ENCODE data around the gene RNF141.

Gene RNF141

GRCh38 chr11:10540915-10541560 is at the start of gene RNF141:
RNF141 (minus strand) TSS chr11:10541187; CDS start chr11:10534158, 7,029 bp downstream.
- DNase-seq = peak; percentile 59

DNA sequence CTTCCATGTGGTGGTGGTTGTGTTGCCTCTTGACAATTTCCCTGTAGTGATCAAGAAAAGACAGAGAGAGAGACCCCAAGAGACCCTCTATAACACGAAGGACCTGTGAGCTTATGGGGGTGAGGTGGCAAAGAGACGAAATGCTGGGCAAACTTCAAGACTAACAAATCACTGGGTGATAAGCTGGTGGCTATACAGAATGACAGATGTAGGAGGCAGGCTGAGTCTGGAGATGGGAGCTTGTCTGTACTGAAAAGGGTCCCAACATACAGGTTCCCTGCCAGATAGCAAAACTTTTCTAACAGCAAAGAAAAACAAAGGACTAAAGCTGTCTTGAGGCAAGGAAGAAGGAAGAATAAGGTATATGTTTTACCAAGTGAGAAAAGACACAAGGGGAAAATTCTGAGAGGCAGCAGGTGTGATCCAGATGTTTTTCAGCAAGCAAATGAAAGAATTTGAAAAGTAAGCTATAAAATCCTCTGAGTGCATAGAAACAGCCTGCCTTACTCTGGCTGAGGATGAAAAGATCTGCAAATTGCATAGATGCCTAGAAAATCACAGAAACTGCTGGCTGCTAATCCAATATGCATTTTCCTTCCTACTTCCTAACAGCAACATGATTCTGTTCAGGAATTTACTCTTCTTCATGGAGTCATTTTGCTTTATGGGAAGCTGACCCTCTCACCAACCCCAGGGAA is 49.4 kb upstream of the RNF141 start:
- DNase-seq = no peak

DNA sequence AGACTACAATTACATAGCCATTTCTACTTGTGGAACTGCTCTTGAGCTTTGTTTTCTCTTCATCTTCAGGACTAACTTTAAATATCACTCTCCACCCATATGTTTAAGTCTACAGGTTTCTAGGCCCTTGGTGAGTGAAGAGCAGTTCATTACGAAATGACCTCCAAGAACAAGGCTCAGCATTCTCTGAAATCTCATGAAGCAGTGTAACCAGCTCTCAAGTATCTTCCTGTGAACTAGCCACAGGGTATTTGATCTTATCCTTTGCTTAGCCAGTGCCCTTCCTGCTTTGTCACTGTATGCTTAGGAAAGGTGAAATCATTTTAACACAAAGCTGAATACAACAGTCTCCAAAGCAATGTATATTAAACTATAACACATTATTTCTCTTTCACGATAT is 47.9 kb upstream of the RNF141 start:
- no peak for DNase-seq

- DNase-seq = no peak
Observed at GRCh38 chr11:10587995-10588394, 47.0 kb upstream of the RNF141 start.

DNA sequence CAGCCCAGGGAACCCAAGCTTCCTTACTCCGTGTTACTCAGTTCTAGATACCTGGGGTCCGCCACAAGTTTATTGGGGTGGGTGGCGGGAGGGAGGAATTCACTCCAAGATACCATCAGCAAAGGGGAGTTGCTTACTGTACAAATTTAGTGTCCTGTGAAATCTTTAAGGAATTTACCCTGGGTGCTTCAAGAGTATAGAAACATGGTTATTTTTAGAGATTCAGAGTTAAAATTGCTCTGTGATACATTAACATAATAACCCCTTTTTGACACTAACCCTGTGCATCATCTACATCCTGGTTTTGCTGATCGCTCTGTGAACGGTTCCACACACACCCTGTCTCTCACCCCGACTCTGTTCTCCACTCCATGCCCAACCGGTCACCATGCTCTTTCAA is 46.4 kb upstream of the RNF141 start:
- DNase-seq = no peak

DNA sequence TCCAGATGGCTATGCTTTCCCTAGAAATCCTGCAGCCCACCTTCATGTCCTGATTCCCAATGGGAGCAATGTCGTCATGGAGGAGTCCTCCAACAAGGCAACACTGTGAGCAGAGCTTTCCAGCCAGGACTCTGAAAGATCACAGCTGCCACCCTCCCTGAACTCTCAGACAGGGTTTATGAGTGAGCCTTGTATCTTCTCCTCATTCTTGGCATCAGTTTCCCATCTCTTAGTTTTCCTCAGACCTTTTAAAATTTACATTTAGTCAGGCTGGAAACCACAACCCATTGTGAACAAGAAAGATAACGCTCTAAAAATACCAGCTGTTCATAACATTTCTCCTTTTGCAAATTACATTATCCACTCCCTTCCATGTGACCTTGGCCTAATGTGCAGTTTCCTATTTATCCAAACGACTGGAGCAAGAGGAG is 43.1 kb upstream of the RNF141 start:
- no peak for DNase-seq

DNA sequence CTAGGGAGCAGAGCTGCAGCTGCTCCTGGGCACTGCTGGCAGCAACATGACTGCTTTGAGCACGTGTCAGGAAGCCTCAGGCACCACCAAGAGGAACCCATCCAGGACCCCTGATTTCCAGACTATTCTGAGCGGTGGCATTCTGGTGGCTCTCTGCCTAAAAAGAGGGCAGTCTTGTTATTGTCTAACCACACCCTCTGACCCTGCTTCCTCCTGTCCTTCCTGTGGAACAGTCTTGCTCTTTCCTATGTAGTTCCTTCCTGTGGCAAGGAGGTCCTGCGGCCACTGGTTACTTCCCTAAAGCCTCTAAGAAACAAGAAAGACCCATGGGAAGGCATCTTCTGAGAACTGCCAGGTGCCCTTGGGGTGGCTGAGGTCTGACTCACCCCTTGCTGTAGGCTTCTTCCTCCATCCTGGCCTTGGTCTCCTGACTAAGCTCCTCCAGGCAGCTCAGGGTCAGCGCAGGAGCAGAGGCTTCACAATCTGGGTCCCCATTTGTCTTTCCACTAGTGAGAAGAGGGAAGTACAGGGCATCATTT is 40.6 kb upstream of the RNF141 start:
- no peak for DNase-seq

DNA sequence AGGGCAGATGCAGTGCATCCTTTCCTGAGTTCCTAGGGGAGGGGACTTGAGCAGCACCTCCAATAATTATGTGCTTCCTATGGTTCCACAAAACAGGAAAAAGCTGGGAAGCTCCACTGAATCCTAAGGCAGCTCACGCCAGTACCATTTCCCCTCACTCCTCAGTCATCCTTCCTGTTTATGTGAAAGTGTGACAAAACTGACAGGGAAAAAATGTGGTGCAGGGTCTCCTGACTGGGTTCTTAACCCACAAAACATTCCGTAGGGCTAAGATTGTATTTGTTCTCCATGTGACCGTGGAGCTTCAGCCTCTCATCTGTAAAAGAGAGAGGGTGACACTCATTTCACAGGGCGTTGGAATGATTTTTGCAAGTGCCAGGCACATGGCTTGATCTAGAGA is 39.6 kb upstream of the RNF141 start:
- no peak for DNase-seq

DNA sequence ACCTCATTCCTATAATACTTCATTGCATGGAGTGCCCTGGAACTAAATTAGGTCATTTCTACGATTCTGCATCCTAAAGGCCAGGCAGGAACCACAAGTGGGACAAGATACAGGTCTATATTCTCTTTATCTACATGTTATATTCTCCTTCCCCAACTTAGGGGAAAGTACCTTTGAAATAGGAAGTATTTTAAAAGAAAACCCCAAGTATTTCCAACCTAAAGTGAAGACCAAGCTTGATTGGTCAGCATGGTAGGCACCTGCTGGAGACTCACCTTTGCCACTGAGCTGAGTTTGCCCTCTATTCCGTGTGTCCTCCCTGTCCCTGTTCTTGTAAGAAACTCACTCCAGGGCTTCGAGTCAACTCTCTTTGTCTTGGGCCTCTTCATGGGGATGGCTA is 38.7 kb upstream of the RNF141 start:
- DNase-seq = no peak

DNA sequence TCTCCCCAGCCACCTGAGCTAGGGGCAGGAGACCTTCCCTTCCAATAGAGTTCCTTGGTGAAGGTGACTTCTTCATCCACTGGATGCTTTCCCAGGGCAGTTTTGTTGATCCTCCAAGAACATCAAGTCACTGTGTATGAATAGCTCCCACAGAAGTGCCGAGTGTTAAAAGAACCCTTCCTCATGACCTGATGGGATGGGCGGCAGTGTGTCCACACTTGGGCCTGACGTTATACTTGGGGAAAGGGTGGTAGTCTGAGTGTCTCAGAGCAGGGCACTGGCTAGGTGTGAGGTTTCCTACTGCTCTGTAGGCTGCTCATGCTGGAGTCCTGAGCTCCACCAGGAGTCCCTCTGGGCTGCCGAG is 35.0 kb upstream of the RNF141 start:
- DNase-seq = no peak

DNA sequence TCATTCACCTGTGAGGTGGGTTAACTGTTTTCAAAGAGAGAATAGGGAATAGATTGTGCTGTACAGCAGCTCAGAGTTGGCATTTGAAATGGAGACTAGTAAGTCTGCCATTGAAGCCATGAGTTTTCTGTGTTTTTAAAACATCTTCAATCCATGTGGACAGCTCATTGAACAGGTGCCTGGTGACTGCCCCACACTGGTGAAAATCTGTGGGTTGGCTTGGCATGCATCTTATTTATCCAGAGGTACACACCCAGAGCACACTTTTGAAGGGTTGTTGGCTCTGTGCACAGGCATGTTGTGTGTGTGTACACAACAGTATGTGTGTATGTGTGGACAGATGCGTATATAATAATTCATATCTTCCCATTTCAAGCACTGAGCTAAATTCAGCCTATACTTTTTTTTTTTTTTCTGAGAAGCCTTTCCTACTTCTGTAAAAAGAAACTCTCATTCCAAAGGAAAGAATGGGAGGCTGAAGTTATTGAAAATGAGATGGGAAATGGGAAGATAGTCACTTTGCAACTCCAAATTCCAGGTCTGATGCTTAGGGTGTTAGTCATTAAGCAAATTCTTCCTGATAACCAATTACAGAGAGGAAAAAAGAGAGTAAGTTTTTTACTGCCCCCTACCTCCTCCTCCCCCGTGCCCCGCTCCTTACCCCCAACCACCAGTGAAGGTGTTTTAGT is 34.5 kb upstream of the RNF141 start:
- no peak for DNase-seq

- DNase-seq = no peak
Observed at GRCh38 chr11:10573556-10573955, 32.6 kb upstream of the RNF141 start.

DNA sequence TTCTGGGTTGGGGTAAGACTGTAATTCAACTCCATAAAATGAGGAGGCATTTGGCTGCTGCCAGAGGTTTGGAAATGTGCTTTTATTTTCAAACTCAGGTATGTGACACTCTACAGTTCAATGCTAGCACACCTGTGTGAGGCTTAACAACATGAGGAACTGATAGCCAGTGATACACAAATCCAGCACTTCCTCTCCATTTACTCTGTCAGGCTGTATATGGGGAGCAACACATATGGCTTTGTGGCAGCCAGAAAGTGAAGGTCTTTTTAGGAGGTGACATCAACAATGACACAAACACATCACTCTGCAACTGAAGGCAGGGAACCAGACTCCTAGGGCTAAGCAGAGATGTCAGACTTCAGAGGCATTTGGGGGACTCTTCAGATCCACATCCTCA is 32.0 kb upstream of the RNF141 start:
- no peak for DNase-seq

GRCh38 chr11:10572533-10572932 is 31.5 kb upstream of the RNF141 start:
- DNase-seq = no peak

GRCh38 chr11:10568486-10568941 is 27.5 kb upstream of the RNF141 start, which contains the start of gene LYVE1:
LYVE1 (minus strand) TSS chr11:10568665; CDS start chr11:10568532, 133 bp downstream.
- DNase-seq = no peak

- DNase-seq = no peak
Observed at GRCh38 chr11:10567446-10567845, 26.5 kb upstream of the RNF141 start.

DNA sequence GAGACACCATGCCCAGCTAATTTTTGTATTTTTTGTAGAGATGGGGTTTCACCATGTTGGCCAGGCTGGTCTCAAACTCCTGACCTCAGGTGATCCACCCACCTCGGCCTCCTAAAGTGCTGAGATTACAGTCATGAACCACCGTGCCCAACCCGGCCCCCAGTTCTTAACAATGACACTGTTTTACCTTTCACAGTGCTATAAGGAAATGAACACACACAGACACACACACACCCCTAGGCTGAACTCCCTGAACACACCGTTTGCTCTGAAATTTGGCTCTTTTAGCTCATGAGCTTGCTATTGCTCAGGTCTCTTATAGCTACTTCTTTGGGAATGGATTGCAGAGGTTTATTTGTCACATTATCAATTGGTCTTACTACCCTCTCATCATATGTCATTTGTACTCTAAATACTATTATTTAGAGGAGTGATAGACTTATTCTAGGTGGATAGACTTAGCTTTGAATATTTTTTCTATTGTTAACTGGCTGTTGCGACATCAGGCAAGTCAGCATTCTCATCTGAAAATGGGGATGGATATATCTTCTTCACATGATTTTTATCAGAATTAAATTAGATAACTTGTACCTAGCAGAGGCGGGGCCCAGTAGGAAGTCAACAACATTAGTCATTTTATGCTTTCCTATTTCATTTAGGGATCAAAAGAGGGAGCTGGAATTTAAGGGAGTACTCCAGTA is 25.4 kb upstream of the RNF141 start:
- DNase-seq = no peak

GRCh38 chr11:10565493-10565892 is 24.5 kb upstream of the RNF141 start:
- DNase-seq = no peak

GRCh38 chr11:10564696-10565318 is 23.8 kb upstream of the RNF141 start:
- no peak for DNase-seq

DNA sequence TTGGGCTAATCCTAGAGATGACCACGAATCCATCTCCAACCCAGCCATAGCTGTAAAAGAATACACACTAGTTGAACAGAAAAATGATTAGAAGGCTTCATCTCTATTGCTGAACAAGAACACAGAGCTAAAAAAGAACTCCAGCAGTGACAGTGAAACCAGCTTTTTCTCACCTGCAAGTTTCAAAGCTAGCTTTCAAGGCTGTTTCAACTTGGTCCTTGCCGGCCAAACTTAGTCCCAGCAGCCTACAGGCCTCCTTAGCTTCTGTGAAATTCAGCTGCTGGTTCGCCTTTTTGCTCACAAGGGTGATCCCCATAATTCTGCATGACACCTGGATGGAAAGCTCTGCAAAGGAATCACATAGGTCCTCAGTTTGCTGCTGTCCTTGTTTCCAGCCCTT is 23.0 kb upstream of the RNF141 start:
- no peak for DNase-seq

GRCh38 chr11:10561947-10562346 is 21.0 kb upstream of the RNF141 start:
- no peak for DNase-seq

GRCh38 chr11:10561043-10561818 is 20.2 kb upstream of the RNF141 start:
- no peak for DNase-seq

All from cortex of kidney (tissue), 1 donor.